Measurements from ENCODE around the gene NPEPPS.
A peak's percentile ranks its signal among the peaks of the same experiment; 100 is the strongest.
"Not testable (repeated sequence)": the region's sequence is repeated elsewhere in the genome, so short reads cannot be mapped to it uniquely, and the experiment has no call there.

Gene NPEPPS

DNA sequence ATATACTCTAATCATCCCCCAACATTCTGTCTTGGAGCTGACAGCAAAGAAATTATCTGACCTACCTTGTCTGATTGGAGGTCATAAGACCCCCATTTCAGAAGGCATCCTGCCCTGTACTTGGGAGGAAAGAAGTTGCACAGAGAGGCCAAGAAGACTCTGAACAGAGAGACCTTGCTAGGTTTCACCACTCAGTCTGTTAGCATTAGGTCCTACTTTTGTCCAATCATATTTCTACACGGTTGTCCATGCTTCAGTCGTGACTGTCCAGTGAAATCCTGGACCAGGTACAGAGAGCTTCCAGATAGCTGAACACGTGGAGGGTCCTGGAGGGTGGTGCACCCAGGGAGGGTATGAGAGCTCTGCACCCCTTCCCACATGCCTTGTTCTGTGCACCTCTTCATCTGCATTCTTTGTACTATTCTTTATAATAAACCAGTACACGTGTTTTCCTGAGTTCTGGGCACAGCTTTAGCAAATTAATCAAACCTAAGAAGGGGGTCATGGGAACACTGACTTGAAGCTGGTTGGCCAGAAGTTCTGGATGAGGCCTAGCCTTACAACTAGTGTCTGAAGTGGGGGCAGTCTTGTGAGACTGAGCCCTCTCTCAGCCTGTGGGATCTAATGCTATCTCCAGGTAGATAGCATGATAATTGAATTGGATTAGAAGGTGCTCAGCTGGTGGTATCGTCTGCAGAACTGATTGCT lies 30.9 kb downstream of the NPEPPS start:
- not testable (repeated sequence) for DNase-seq

DNA sequence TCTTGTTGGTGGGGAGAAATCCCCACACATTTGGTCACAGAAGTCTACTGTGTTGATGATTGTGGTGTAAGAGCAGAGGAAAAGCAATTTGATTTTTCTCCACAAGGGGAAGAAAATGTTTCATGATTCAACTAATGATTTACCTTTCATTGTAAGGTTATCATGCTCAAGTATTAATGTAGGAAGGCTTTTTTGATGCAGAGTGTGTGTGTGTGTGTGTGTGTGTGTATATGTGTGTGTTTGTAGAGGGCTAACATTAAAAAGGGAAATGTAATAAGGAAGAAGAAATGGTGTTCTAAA lies 31.4 kb downstream of the NPEPPS start:
- not testable (repeated sequence) for DNase-seq

DNA sequence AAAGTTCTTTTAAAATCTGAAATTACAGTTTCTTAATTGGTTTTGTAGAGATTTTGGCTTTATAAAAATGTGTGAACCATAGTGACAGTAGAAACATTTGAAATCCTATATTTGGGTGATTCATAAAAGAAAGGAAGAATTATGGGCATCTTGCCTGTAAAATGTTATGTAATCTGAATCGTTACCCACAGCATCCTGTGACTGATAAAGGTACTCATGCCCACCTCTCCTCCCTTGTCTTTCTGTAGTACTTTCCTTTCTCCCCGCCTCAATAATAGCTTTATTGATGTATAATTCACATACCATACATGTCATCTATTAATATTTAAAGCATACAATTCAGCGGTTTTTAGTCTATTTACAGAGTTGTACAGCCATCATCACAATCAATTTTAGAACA lies 36.4 kb downstream of the NPEPPS start:
- not testable (repeated sequence) for DNase-seq

- not testable (repeated sequence) for DNase-seq
Observed at GRCh38 chr17:47572561-47572960, 41.7 kb downstream of the NPEPPS start.

- not testable (repeated sequence) for DNase-seq
Observed at GRCh38 chr17:47582416-47582815, 51.5 kb downstream of the NPEPPS start.

GRCh38 chr17:47586378-47587055 lies 55.6 kb downstream of the NPEPPS start:
- DNase-seq: peak in 1 of 58 donors; percentile 19

GRCh38 chr17:47593522-47593921 lies 62.6 kb downstream of the NPEPPS start:
- not testable (repeated sequence) for DNase-seq

DNA sequence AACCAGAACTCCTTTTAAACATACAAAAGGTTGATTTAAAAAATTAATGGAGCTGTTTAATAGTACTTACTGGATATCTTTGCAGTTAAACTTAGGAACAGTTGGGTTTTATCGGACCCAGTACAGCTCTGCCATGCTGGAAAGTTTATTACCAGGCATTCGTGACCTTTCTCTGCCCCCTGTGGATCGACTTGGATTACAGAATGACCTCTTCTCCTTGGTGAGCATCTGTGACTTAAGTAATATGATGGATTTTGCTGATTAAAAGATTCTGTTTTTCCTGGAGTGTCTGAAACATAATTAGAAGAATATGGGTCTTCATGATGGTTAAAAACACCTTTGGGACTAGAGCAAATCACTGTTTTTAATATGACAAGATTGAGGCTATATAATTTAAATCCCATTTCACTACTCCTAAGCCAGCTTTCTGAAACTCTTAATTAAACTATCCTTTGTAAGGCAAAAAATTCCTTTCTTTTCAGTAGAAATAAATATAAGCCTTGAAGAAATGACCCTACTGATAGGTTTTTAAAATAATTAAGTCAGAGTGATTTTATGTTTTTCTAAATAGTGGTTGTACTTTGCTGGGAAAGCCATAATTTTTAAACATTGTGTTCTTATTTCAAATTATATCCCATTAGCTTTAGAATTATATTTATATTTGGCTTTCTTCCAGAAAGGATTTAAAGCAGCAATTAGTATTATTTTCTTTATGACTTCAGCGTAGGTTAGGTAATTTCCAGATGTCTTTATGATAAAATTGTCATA lies 73.1 kb downstream of the NPEPPS start:
- DNase-seq: no peak

DNA sequence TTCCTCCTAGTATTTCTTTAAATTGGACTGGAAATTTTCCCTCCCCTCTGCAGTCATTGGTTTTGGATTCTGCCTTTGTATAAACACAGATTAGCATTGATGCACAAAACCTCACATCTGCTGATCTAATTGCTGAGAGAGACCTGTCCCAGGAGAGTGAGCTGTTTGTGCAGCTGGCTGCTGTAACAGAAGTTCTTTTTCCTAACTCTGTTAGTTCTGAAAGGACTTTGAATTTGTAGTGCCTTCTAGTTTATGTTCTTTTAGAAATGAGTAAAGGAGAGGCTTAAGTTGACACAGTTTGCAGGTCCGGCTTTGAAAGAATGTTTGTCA lies 73.7 kb downstream of the NPEPPS start:
- DNase-seq: no peak

- no peak for DNase-seq
Observed at GRCh38 chr17:47605011-47605410, 74.1 kb downstream of the NPEPPS start.

GRCh38 chr17:47607481-47607880 lies 76.6 kb downstream of the NPEPPS start:
- no peak for DNase-seq

GRCh38 chr17:47611372-47612350 lies 80.8 kb downstream of the NPEPPS start:
- DNase-seq: no peak

DNA sequence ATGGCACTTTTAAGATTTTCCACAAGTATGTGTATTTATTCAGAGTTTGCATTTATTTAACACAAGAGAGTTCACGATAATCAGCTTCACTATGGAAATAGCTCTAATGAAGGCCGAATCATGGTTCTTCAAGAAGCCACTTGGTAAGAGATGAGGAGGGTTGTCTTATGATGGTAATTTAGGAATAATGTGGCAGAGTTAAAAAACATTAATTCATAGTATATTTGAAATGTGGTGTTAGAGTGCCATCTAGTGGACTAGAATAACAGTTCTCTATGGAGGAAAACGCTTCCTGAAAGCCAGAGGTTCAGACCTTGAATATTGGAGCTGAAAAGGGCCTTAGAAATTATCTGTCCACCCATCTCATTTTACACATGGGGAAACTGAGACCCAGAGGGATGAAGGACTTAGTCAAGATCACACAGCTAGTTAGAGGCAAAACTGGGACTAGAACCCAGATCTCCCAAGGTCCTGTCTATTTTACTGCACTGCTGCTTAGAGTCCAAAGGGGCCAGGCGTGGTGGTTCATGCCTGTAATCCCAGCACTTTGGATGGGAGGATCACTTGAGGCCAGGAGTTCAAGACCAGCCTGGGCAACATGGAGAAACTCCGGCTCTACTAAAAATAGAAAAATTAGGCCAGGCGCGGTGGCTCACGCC lies 85.0 kb downstream of the NPEPPS start:
- no peak for DNase-seq

DNA sequence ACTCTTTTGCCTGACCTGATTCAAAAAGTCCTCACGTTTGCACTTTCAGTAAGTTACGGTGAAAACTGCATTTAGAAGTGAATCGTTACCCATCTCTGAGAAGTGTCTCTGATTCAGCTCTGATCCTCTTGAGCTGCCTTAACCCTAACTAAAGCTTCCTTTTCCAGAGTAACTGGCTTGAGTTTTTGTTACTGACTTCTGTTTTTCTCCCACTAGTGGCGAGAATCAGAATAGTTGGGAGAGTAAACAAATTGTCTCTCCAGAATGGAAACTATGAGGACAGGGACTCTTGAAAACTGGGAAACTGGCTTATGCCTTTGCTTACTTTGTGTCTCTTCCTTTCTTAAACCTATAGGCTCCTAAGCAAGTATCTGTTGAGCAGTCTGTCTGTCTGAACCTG lies 87.5 kb downstream of the NPEPPS start:
- no peak for DNase-seq

GRCh38 chr17:47620503-47621245 lies 89.8 kb downstream of the NPEPPS start:
- no peak for DNase-seq

GRCh38 chr17:47621293-47622179 lies 90.6 kb downstream of the NPEPPS start:
- peak in 45 of 58 donors; percentile 0 to 79 (median 19) for DNase-seq

DNA sequence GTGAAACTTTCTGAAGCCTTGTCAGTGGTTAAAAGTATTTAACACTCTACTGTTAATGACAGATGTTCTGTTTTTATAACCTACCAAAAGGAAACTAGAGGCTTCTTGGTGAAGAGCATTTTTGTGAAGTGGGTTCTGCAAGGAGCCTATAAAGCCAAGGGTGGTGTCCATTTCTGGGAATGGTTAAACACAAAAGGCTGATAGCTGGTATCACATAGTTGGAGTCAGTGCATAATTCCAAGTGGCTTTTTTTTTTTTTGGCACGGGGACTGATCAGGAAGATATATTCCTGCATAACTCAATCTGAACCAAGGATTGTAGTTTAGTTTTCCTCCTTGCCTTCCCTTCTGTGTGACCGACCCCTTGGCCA lies 91.3 kb downstream of the NPEPPS start:
- no peak for DNase-seq

DNA sequence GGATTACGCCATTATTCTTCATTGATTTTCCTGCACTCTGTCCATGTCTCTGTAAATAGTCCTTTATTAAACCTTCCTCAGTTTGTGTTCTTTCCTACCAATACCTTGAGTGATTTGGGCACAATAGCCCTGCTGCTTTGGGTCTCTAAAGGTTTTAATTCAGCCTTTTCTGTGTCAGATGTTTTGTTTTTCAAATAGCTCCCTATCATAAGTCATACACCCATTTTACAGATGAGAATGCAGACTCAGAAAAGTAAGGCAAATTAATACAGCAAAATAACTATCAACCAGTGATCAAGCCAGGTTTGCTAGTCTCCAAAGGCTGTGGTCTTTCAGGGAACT lies 93.8 kb downstream of the NPEPPS start:
- DNase-seq: no peak

- no peak for DNase-seq
Observed at GRCh38 chr17:47628014-47628566, 97.2 kb downstream of the NPEPPS start.

All from anterior cingulate cortex (tissue), 58 donors.